Thyroid gland (tissue), 4 donors: Measurements from ENCODE around the gene TMA7B. TPM values are rescaled to one million over a fixed set of nuclear protein-coding genes. Genes with fewer than 3 reads are reported as not detected.

Experiments
- DNase-seq, 2 donors: peaks; one replicate each; pipeline ENCODE4 v3.0.0-alpha.2; 2019
- H3K27ac ChIP-seq, 3 donors: fragments of 200-600 bp; sonication (generic); 1 replicate in 2 of 3; 2 replicates in 1 of 3; pipeline ENCODE4 v1.5.1; 2016 to 2019; ENCODE audit warnings: mild to moderate bottlenecking in 1 of 3, moderate library complexity in 1 of 3
- H3K27me3 ChIP-seq: fragments of 200-600 bp; sonication (generic); one replicate; pipeline ENCODE4 v1.5.1; 2019
- H3K36me3 ChIP-seq, 2 donors: fragments of 200-600 bp; sonication (generic); one replicate each; pipeline ENCODE4 v1.5.1; 2016 to 2019
- H3K4me1 ChIP-seq, 2 donors: fragments of 200-600 bp; sonication (generic); one replicate each; pipeline ENCODE4 v1.5.1; 2017 to 2019
- H3K4me3 ChIP-seq, 3 donors: fragments of 200-600 bp; sonication (generic); replicated peaks in 1 of 3; 1 replicate in 2 of 3; 2 replicates in 1 of 3; pipeline ENCODE4 v1.5.1; 2016; ENCODE audit warnings: mild to moderate bottlenecking in 1 of 3
- H3K9me3 ChIP-seq: fragments of 200-600 bp; sonication (generic); one replicate; pipeline ENCODE4 v1.5.1; 2017
- CTCF ChIP-seq, 6 experiments: fragments of 200-600 bp in 3 of 6; fragments of 450-650 bp in 3 of 6; sonication (generic) in 3 of 6; IDR thresholded peaks; one replicate each; pipeline ENCODE4 v1.5.1; 2016 to 2019; ENCODE audit warnings: antibody characterized with exemption in 6 of 6, mild to moderate bottlenecking in 2 of 6, inconsistent platforms in 1 of 6, moderate library complexity in 1 of 6
- POLR2A ChIP-seq, 2 donors: fragments of 450-650 bp; IDR thresholded peaks; one replicate each; pipeline ENCODE4 v1.6.1; 2017; ENCODE audit warnings: antibody characterized with exemption in 2 of 2, mild to moderate bottlenecking in 2 of 2, moderate library complexity in 1 of 2
- WGBS, 2 donors: methylation state at CpG; one replicate each; pipeline ENCODE4 v1.1.5; 2017; 5-methylcytosine and 5-hydroxymethylcytosine counted together
- intact Hi-C: fragments of 100-400 bp; cut with DNase I; formaldehyde crosslinking; loops from one replicate; pipeline ENCODE4 v1.15.1; 2023
- total RNA-seq, 4 donors: library from RNA; depleted of rRNA; stranded (reverse); fragments of >200 nt; gene quantifications; one replicate each; pipeline ENCODE4 v1.2.3, GENCODE V29; 2016

The TMA7B gene
- total RNA-seq, 4 donors from 2014 or later, result 0.59 TPM; not detected in 3

DNA sequence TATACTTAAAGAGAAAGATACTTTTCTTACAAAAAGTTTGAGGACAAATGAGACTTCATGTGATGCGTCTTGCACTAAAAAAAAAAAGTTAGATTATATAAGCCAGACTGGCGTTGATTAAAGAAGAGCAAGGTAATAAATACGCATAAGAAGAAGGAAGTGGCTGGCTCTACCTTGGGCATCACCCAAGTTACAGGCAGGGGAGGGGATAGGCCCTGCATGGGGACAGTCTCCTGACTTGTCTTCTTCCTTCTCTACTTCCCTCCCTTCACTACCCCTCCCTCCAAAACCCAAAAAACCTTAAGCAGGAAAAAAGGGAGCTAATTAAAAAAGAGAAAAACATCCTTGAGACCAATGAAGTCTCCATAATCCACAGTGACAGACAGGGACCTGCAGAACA is 22.3 kb upstream of the TMA7B start:
- no peaks in the 10 kb centered on the region for H3K36me3 ChIP-seq
- no peaks in the 10 kb centered on the region for H3K9me3 ChIP-seq
- DNase-seq, result no peak
- no peak overlapping the region for H3K4me3 ChIP-seq
- peaks cover 58 to 59% of the 10 kb centered on the region in 2 donors for H3K4me1 ChIP-seq
- TF ChIP-seq CTCF (IDR thresholded peaks at IDR 0.05) (no peak), POLR2A (IDR thresholded peaks at IDR 0.05) (no peak)
- intact Hi-C loops, result no loop called here
- H3K27ac ChIP-seq, result no peak overlapping the region
- 90 to 99% methylated on average over 3 of the region's 3 CpGs for WGBS, 2 donors
- H3K27me3 ChIP-seq, result no peaks in the 10 kb centered on the region

DNA sequence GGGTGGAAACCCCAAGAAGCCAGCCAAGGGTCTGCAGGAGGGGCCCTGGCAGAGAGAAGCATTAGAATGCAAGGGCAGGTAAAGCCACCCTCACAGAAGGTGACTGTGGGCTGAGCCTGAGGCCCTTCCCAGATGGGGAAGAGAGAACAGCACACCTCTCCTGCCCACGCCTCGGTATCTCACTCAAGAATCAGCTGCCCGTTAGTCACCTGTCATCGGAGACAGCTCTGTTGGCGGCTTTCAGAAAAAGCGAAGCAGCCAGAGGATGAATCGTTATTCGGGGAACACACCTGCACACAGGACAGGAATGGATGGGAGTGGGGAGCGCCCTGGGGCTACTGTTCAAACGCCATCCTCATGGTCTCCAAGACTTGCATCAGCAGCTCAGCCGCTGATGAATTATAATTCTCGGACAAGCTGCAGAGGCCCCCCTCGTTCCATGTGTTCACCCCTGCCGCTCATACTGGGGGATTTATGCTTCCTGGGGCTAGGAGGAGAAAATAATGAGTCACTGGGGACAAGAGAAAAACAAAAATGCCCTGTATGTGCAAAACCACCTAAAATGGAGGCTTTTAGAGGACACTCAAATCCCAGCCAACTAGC is 21.6 kb upstream of the TMA7B start:
- no peak for TF ChIP-seq CTCF (IDR thresholded peaks at IDR 0.05)
- TF ChIP-seq POLR2A (IDR thresholded peaks at IDR 0.05), result no peak
- H3K4me3 ChIP-seq, result no peak overlapping the region
- H3K27ac ChIP-seq, result peak overlapping the region in 1 of 3 donors; percentile 6
- intact Hi-C loops, result no loop called here
- H3K9me3 ChIP-seq, result no peaks in the 10 kb centered on the region
- peaks cover 63 to 64% of the 10 kb centered on the region in 2 donors for H3K4me1 ChIP-seq
- no peaks in the 10 kb centered on the region for H3K36me3 ChIP-seq
- 85 to 93% methylated on average over 13 to 14 of the region's 14 CpGs for WGBS, 2 donors
- DNase-seq, result no peak
- H3K27me3 ChIP-seq, result no peaks in the 10 kb centered on the region

DNA sequence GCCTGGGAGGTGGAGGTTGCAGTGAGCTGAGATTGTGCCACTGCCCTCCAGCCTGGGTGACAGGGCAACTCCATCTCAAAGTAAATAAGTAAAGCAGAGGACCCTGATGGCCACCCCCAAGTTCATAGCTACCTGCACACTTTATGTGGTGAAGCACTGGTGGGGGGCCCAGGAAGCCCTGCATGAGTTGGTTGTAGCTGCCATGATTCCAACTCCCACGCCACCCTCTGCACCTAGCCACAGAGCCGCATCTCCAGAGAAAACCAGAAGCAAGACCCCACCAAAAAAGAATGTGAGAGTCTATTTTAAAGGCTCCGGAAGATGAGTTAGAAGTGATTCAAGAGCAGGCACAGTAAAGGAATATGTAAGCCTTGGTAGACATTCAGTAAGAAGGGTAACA is 20.4 kb upstream of the TMA7B start:
- Histone ChIP-seq H3K9me3 (no peaks in the 10 kb centered on the region), H3K27ac (peak overlapping the region in 1 of 3 donors; percentile 59), H3K27me3 (no peaks in the 10 kb centered on the region), H3K36me3 (no peaks in the 10 kb centered on the region), H3K4me3 (no peak overlapping the region), H3K4me1 (peaks cover 55 to 58% of the 10 kb centered on the region in 2 donors)
- WGBS, 2 donors, result 95 to 98% methylated on average over 3 of the region's 3 CpGs
- DNase-seq, result no peak
- intact Hi-C loops, result no loop called here
- TF ChIP-seq CTCF (IDR thresholded peaks at IDR 0.05) (no peak), POLR2A (IDR thresholded peaks at IDR 0.05) (no peak)

DNA sequence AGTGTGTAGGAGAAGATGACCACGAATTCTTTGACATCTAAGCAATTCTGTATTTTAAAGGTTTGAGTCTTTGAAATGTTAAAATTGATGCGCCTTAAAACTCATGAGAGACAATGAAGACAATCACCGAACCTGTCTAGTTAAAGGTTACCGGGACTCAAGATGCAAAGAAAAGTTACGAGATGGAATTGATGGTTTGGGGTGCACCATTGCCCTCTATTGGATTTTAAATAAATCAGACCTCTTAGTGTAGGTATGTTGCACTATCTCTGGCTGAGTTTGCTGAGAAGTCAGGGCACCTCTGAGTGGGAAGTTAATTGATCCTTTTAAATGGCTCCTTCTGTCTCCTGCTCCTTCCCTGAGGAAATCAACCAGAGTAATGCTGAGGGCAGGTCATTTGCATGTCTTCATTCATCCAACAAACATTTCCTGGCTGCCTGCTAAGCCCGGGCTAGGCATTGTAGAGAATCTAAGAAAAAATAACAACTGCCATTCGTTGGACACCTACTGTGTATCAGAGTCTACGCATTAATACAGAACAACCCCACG is 19.4 kb upstream of the TMA7B start:
- DNase-seq, result no peak
- no peak for TF ChIP-seq POLR2A (IDR thresholded peaks at IDR 0.05)
- TF ChIP-seq CTCF (IDR thresholded peaks at IDR 0.05), result peak in 1 of 6 experiments; percentile 25
- peak overlapping the region; percentile 59 to 66 (median 59) for H3K27ac ChIP-seq
- 66 to 71% methylated on average over 9 of the region's 9 CpGs for WGBS, 2 donors
- H3K27me3 ChIP-seq, result no peaks in the 10 kb centered on the region
- H3K4me3 ChIP-seq, result no peak overlapping the region
- H3K36me3 ChIP-seq, result no peaks in the 10 kb centered on the region
- intact Hi-C loops, result no loop called here
- H3K4me1 ChIP-seq, result peaks cover 54 to 58% of the 10 kb centered on the region in 2 donors
- no peaks in the 10 kb centered on the region for H3K9me3 ChIP-seq

GRCh38 chr22:39941601-39942000 is 18.6 kb upstream of the TMA7B start:
- H3K4me1 ChIP-seq, result peaks cover 54 to 58% of the 10 kb centered on the region in 2 donors
- TF ChIP-seq POLR2A (IDR thresholded peaks at IDR 0.05) (no peak), CTCF (IDR thresholded peaks at IDR 0.05) (peak in 1 of 6 experiments; percentile 7)
- H3K4me3 ChIP-seq, result no peak overlapping the region
- intact Hi-C loops, result no loop called here
- no peaks in the 10 kb centered on the region for H3K36me3 ChIP-seq
- no peaks in the 10 kb centered on the region for H3K27me3 ChIP-seq
- DNase-seq, result no peak
- no peaks in the 10 kb centered on the region for H3K9me3 ChIP-seq
- peak overlapping the region; percentile 59 to 66 (median 59) for H3K27ac ChIP-seq
- WGBS, 2 donors, result 33 to 37% methylated on average over 2 of the region's 2 CpGs
